Fibroblast of upper back skin (primary cell): ENCODE data around the gene FBXO36.
"Not testable (repeated sequence)": the region's sequence is repeated elsewhere in the genome, so short reads cannot be mapped to it uniquely, and the experiment has no call there.

Experiments used
- DNase-seq: peaks from one replicate; pipeline ENCODE4 v3.0.0-alpha.2; 2013

The FBXO36 gene

DNA sequence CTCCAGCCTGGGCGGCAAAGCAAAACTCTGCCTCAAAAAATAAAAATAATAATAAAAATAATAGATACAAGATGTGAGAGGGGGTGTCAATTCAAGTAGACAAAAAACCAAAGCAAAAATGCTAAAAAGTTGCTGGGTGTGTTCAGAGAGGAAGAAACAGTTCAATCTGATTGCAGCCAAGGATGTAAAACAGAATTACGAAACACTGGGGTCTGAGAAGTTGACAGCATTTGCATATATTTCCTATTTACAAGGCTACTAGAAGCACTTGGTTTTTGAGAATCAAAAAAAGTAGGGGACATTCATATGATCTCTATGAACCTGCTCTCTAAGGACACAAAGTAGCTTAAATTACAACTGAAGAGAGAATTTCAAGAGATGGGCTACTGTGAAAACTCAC lies 8.1 kb upstream of the FBXO36 start:
- no peak for DNase-seq

DNA sequence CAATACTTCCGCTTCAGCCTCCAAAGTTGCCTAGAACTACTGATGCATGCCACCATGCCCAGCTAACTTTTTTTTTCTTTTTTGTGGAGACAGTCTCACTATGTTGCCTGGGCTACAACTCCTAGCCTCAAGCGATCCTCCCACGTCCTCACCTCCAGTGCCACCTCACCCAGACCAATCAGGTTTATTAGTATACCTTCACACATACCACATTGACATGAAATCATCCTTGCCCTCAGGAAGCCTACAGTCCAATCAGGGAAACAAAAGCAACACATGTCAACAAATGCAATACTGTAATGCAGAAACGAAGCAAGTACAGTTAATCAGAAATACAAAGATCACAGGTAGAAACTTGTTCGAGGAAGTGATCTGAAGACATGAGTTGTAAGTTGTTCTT lies 4.5 kb upstream of the FBXO36 start:
- DNase-seq: no peak

DNA sequence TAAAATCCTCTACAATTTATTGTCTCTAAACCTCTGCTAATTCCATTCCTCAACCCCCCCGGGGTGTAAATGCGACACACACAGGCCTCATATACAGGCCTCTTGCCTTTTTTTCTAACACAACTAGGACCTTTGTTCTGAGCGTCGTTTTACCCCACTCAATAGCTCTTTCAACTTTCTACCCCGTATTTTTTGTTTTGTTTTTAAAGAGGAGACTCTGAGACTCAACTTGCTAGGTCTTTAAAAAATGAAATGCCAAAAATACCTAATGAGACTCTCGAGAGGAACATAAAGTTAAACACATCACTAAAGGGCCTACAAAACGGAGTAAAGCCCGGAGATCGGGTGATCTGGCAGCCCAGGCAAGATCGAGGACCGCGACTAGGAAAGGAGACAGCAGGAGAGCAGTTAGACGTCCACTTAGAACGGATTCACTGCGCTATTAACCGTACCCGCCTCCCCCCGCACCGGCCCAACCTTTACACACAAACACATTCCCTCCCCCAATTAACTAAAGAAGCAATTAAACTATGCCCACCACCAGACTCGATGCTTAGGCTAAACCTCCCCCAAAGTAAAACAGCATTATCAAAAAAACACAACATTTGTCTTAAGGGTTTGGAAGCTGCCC lies 2.2 kb upstream of the FBXO36 start:
- DNase-seq: no peak

DNA sequence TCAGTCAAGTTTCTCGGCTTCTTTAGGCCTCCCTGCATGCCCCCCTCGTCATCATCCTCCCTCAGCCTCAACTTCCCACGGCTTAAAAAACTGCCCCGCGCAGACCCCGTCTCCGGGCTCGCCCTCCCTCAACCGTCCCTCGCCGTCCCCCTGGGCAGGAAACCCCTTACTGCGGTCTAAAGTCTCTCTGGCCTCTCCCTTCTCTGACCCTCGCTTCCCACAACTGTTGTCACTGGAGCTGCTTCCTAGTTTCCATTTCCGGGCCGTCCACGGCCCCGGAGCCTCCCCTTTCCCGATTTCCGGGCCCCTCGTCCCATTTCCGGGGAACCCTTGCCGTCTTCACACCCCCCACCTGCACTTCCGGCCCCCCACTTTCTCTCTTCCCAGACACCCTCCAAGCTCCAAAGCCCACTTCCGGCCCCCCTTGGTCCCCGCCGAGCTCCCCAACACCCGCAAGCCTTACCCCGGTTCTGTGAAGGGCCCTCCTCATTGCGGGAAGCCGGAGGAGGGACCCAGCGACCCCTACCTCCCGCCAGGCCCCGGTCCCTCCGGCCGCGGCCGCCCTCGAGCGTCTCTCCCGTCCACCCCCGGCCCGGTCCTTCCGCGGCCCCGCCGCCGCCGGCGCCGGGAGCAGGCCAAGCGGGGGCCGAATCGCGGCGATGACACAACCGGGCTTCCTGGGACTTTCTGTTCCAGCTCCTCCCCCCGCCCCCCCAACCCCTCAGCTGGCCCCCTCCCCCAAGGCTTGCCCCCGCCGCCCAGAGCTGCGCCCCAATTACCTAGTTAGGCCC lies 1.0 kb upstream of the FBXO36 start:
- peak; percentile 57 for DNase-seq

DNA sequence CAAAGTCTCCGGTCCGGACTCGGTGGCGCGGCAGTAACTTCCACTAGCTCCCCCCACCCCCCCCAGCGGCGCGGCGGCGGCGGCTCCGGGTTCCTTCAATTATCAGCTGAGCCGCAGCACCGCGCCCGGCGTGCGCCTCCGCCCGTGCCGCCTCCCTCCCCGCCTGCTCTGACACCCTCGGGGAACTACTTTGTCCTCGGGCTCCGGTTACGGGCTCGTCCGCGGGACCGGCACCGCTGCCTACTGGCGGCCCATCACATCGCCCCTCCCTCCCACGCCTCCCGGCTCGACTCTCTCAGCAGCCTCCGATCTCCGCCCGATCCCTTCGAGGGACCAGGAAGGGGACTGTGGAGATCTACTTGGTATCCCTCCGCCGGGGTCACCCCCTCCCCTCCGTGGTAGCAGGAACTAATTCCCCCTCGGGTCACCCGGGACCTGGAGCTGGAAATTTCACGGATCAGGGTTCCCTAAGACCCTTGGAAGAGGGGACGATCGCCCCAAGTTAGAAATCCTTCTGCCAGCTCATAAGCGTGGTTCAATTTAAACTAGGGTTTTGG lies 333 bp upstream of the FBXO36 start, which contains the start of gene TRIP12:
Gene TRIP12, minus strand, starts transcription at position 118 of the 557 bp plus-strand sequence. CDS start 41,930 bp downstream, outside the sequence.
- peak; percentile 97 for DNase-seq

DNA sequence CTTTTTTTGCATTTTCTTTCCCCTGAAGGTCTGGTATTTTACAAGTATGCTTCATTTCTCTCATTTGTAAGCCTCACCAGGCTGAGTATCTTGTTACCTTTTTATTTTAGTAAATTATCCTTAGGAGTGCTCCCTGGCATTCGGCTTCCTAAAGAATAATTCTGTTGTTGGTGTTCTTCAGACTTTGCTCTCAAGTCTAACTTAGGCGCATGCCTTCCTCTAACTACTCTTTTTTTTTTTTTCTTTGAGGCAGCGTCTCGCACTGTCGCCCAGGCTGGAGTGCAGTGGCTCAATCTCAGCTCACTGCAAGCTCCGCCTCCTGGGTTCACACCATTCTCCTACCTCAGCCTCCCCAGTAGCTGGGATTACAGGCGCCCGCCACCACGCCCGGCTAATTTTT lies 2.2 kb downstream of the FBXO36 start:
- not testable (repeated sequence) for DNase-seq

DNA sequence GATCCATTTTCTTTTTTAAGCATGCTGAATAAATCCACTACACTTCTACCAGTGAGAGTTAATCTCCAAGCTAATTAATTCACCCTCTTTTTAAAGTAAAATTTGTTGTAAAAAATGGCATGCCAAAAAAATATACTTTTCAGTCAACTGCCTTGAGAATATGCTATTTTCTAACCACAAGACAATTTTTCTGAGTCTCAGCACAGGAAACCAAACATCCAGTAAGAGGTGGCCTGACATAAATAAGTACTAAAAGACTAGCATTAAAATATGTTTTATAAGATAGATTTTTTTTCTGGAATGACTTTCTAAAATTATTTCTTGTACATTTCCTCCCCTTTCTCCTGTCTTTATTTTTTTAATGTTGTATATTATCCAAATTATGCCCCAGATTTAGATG lies 2.9 kb downstream of the FBXO36 start:
- DNase-seq: no peak

DNA sequence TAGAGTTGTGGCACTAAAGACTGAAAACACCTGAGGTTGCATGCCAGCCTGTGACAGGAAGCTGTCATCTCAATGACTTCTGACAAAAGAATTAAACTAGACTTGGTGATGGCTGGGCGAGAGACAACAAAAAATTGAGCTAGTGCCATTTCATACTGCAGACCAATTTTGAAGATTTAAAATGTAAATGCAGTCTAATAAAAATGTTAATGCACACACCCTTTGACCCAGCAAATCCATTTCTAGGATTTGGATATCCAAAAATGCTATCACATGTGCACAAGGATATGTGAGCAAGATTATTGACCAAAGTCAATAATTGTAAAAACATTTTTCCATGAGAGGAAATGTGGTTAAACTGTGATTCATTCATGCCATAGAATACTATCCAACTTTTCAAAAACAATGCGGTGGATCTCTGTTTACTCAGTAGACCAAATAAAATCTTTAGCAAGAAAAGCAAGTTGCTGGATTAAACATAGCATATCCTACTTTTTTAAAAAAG lies 5.6 kb downstream of the FBXO36 start:
- DNase-seq: peak; percentile 34

DNA sequence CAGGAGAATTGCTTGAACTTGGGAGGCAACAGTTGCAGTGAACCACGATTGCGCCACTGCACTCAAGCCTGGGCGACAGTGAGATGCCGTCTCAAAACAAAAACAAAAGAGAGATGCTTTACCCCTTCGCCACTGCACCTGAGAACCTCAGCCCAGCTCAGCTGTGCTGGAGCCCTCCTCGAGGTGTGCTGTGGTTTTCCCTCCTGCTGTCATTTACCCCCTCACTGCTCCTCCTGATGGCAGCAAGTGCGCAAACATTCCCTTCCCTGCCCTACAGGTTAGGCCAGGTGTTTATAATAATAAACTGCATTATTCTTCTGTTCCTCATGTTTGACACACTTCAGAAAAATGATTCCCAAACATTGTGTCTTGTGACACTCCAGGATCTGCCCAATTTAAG lies 8.4 kb downstream of the FBXO36 start:
- DNase-seq: no peak

DNA sequence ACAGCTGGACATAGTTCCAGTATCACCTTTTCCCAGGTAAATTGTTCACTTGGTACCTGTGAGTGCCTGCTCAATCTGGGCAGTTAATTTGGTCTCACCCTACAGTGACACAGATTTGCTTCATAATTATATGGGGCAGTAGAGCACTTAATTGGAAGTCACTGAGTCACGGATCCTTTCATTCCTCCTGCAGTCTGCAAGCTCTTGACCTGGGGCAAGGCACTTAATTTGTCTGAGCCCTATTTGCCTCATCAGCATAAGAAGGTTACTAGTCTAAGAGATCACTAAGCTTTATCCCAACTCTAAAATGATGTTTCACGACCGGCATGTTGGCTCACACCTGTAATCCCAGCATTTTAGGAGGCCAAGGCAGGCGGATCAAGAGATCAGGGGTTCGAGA lies 8.9 kb downstream of the FBXO36 start:
- no peak for DNase-seq

DNA sequence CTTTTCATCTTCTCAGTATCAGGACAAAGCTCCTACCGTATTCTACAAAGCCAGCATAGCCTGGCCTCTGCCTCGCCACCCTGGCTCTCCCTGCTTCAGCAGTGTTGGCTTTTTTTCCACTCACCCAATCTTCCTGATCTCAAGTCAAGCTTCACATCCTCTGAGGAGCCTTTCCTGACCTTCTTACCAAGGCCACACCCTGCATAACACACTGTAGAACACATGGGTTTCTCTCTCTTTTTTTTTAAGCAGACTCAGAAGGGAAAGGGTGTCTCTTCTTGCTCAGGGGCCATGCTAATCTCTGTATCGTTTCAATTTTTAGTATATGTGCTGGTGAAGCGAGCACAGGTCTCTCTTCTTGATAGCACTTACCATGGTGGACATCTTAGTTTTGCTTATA lies 15.2 kb downstream of the FBXO36 start:
- no peak for DNase-seq

DNA sequence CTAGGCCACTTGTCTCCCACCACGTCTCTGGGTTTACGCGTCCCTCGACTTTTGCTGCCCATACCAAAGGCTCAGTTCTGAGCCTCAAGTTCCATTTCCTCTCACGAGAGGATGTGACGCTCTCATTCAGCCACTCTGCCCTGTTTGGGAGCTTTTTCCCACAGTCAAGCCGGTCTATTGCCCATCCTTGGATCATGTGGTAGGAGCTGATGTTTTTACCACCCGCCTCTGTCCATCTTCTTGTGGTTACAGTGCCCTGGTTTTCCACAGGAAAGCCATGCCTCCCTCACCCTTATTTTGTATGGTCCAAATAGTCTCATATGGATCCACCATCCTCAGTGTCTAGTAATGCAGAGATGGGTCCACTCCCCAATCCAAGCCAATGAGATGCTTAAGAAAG lies 20.4 kb downstream of the FBXO36 start:
- DNase-seq: no peak

DNA sequence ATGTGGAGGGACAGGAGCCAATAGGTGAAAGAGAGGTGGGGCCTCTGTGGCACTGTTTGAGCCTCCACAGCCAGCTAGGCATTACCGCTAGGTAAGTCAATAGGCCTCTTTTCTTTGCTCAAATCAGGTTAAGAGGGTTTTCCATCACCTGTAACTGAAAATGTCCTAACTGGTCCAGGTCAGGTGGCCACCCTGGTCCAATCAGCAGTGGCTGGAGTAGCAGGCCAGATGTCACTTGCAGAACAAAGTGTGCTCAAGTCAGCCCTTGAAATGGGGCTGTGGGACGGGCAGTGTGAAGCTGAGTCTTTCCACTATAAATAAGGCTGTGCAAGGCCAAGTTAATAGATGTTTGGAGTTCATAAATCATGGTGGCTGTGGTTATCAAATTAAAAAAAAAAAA lies 20.9 kb downstream of the FBXO36 start:
- no peak for DNase-seq

DNA sequence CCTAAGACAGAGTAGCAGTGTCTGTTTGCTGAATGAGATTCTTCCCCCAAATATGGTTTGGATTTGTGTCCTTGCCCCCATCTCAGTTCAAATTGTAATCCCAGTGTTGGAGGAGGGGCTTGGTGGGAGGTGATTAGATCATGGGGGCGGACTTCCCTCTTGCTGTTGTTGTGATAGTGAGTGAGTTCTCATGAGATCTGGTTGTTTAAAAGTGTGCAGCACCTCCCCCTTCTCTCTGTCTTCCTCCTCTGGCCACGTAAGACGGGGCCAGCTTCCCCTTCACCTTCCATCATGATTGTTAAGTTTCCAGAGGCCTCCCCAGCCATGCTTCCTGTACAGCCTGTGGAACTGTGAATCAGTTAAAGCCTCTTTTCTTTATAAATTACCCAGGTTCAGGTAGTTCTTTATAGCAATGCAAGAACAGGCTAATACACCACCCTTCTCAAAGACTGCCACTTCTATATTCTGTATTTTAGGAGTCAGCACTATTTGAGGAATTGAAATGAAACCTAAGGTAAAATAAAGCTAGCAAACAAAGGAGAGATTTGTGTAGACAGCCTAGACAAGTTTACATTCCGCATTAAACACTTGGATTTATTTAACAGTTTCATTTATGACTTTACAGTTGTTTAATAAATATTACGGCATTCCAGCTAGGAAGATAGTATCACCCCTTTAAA lies 21.6 kb downstream of the FBXO36 start:
- DNase-seq: no peak

DNA sequence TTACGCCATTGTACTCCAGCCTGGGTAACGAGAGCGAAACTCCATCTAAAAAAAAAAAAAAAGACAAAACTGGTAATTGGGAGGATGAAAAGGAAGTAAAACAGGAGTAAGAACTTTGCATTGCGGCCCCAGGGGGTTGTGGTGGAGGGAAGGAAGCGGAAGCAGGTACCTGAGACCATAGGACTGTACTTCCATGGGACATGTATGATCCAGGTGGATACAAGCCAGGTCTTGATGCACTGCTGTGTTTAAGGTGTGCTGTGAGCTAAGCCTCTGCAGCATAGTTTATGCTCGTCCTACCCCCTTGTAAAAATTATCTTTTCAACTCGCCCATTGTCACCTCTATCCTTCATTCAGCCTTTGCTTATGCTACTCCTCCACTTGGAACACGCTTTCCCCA lies 23.7 kb downstream of the FBXO36 start:
- DNase-seq: no peak

DNA sequence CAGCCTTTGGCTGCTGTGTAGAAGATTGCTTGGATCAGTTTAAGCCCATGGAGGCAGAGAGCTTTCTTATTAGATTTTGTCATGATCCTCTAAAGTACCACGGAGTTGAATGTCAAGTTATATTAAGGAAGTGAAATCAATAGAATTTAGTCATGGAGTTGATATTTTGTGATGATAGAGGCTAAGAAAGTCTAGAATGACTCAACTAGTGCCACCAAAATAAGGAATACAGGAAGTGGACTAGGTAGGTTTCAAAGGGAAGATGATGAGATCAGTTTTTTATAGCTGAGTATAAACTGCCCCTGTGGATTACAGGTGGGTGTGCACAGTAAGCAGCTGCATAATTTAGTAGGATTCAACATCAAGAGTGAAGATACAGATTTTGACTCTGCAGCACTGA lies 25.2 kb downstream of the FBXO36 start:
- DNase-seq: no peak

DNA sequence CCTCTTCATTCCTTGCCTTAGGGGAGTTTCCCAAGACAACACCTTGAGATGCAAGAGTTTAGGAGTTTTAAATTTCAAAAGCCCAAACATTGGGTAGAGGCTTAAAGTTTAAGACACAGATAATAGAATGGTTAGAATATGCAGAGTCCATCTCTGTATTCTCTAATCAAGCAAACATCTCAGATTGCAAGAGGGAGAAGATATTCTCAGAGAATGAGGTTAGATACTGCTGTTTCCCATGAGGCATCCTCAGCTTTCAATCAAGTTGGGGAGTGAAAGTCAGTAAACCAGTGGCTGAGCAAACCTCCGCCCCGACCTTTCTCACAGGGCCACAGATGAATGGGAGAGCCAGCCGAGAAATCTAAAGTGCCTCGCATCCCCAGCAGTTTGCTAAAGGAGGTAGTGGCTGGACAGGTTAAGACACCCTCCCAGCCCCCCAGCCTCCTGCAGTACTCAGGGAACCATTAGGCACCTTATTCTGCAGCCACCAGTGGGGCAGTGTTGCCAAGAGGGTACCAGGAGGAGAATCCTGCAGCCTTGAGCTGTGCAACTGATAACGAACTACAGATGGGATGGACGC lies 30.0 kb downstream of the FBXO36 start:
- DNase-seq: no peak

DNA sequence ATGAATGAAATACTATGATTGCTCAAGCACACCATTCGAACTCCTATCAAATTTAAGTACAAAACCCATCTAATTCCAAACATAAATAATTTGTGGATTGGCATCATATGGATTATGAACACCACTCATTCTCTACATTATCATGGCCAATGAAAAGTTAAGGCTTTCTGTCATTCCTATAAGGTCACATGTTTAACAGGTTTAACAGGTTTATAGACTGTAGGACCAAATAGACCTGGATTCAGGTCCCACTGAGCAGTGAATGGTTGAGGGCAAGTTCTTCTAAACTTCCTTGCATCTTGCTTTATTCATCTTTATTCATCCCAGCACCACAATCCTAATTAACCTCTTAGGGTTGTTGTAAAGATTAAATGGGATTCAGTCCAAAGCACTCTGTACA lies 33.4 kb downstream of the FBXO36 start:
- no peak for DNase-seq

DNA sequence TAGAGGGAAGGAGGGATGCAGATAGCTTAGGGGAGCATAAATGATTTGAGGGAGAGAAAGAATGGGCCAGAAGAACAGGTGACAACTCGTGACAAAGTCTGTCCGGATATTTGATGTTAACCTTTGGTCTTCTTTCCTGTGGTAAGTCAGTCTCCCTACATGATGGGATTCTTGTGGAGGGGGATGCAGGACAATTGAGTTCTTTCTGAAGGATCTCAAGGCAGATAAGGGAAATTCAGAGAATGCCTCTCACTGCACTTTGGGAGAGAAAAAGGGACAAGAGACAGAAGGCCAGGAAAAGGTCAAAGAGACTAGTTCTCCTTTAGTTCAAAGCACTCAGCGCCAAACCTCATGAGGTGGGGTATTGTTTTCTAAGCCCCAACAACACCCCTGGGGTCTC lies 34.2 kb downstream of the FBXO36 start:
- no peak for DNase-seq

DNA sequence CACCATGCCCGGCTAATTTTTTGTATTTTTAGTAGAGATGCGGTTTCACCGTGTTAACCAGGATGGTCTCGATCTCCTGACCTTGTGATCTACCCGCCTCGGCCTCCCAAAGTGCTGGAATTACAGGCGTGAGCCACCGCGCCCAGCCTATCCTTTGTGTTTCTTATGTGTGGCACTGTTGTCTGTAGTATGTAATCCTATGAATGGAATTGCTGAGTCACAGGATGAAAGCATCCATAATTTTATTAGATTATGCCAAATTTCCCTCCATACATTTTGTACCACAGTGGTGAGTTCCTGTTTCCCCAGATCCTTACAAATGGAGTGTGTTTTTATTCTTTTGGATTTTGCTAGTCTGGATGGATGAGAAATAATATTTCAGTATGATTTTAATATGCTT lies 41.3 kb downstream of the FBXO36 start:
- DNase-seq: peak; percentile 15

DNA sequence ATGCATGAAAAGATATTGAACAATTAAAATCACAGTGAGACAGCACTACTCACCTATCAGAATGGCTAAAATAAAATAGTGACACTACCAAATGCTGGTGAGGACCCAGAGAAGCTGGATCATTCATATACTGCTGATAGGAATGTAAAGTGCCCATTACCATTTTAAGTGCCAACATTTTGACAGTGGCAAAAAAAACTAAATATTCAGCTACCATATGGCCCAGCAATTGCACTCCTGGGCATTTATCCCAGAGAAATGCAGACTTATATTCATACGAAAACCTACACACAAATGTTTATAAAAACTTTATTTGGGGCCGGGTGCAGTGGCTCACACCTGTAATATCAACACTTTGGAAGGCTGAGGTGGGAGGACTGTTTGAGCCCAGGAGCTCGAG lies 47.6 kb downstream of the FBXO36 start:
- no peak for DNase-seq

DNA sequence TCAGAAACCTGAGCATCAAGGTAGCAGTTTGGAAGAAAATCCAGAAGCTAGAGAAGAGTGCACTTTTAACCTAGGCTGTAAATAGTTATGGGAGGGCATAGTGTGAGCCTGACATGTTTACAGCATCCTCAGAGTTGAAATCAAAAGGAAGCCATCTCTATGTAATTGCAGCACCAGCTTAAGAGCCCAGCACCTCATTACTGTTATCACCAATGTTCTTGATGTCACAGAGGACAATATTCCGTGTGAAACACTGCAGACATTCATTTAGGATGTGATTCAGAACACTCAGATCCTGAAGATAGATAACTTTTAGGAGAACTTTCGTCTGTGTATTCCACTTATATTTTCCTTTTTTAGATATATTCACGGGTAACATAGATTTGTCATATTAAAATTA lies 48.1 kb downstream of the FBXO36 start:
- DNase-seq: no peak

DNA sequence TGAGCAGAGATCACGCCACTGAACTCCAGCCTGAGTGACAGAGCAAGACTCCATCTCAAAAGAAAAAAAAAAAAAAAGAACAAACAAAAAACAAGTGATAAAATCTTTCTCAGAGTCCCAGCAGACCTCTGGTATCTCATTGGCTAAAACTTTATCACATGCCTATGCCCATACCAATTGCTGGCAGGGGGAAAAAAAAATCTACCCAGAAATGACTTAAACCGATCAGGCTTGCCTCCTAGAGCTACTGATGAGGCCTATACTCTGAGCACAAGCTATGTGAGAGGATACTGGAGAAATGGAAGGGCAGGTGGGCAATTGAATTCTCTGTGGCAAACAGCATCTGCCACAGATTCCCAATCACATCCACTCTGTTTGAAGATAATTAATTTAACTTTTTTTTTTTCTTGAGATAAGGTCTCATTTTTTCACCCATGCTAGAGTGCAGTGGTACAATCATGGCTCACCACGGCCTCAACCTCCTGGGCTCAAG lies 49.0 kb downstream of the FBXO36 start:
- DNase-seq: no peak
